GM12878 (cell line): ENCODE measurements around the gene ADNP2. TPM values are rescaled to one million over a fixed set of nuclear protein-coding genes. Genes with fewer than 3 reads are reported as not detected.

Experiments used
- ATAC-seq: fragments of 200-7000 bp; cut with Tn5 transposase; 3 replicates; pipeline ENCODE4 v1.9.1; 2020; ENCODE audit warnings: mild to moderate bottlenecking, moderate library complexity
- BruUV-seq: library from RNA; stranded (reverse); fragments of 400-500 nt; replicated peaks from 2 replicates; lab custom pipeline; 2021; lab: Mats Ljungman, UMichigan
- CTCF ChIA-PET: fragments of 300-600 bp; sonication (Branson Sonifier 250); formaldehyde crosslinking; extraction: SDS; loops from one replicate; lab custom pipeline; 2021; ENCODE audit warnings: inconsistent platforms; lab: Yijun Ruan, JAX
- POLR2A ChIA-PET: fragments of 350-600 bp; formaldehyde crosslinking; extraction: SDS; loops from one replicate; lab custom pipeline; 2021; ENCODE audit warnings: inconsistent platforms; lab: Charles Lee
- RAD21 ChIA-PET: fragments of 300-600 bp; sonication (Branson Sonifier 250); formaldehyde crosslinking; loops from one replicate; lab custom pipeline; 2023; ENCODE audit warnings: antibody characterized with exemption; ENCODE audit not compliant: unreplicated experiment; lab: Charles Lee
- SMC1A ChIA-PET: fragments of 300-600 bp; sonication (Branson Sonifier 250); formaldehyde crosslinking; loops from one replicate; lab custom pipeline; 2023; ENCODE audit not compliant: unreplicated experiment, uncharacterized antibody; lab: Charles Lee
- DNase-seq: peaks from one replicate; pipeline ENCODE4 v3.0.0-alpha.2; 2011; ENCODE audit warnings: low read depth, low spot score
- FAIRE-seq: peaks from 3 replicates; lab custom pipeline; 2011; peaks lifted over from hg19 to GRCh38; lab: Jason Lieb, UNC
- H2AFZ ChIP-seq: 2 replicates; pipeline ENCODE4 v1.6.0; 2011; ENCODE audit warnings: low read depth, low read length, control low read depth; ENCODE audit not compliant: control insufficient read depth
- H3K27ac ChIP-seq: 2 replicates; pipeline ENCODE4 v1.5.1; 2011; ENCODE audit warnings: control low read depth; ENCODE audit not compliant: control insufficient read depth, insufficient read depth
- H3K27me3 ChIP-seq, 2 experiments: replicated peaks in 1 of 2; 2 replicates each; pipeline versions ENCODE4 v1.6.0 to v1.6.1; 2011; ENCODE audit warnings: low read length in 1 of 2; ENCODE audit not compliant: control insufficient read depth in 2 of 2, insufficient read depth in 2 of 2
- H3K36me3 ChIP-seq, 2 experiments: 2 replicates each; pipeline ENCODE4 v1.5.1; 2011; ENCODE audit warnings: low read length in 1 of 2; ENCODE audit not compliant: control insufficient read depth in 2 of 2, insufficient read depth in 2 of 2
- H3K4me1 ChIP-seq: 2 replicates; pipeline ENCODE4 v1.6.1; 2011; ENCODE audit warnings: mild to moderate bottlenecking, low read length, moderate library complexity, mixed read lengths; ENCODE audit not compliant: control insufficient read depth, insufficient read depth
- H3K4me2 ChIP-seq: 2 replicates; pipeline ENCODE4 v1.6.0; 2011; ENCODE audit warnings: control low read depth; ENCODE audit not compliant: control insufficient read depth, insufficient read depth
- H3K4me3 ChIP-seq: fragments of 200-600 bp; sonication (generic); 2 replicates; pipeline ENCODE4 v1.5.1; 2016
- H3K79me2 ChIP-seq: 2 replicates; pipeline ENCODE4 v1.6.0; 2011; ENCODE audit warnings: low read length; ENCODE audit not compliant: control insufficient read depth, insufficient read depth
- H3K9ac ChIP-seq: 2 replicates; pipeline ENCODE4 v1.8.0; 2011; ENCODE audit warnings: low read length, control low read depth, mixed read lengths; ENCODE audit not compliant: control insufficient read depth, insufficient read depth
- H3K9me3 ChIP-seq: replicated peaks from 3 replicates; pipeline ENCODE4 v1.5.1; 2011; ENCODE audit warnings: mild to moderate bottlenecking, low read length; ENCODE audit not compliant: control insufficient read depth, insufficient read depth
- H4K20me1 ChIP-seq: 2 replicates; pipeline ENCODE4 v1.6.0; 2011; ENCODE audit not compliant: control insufficient read depth, insufficient read depth
- ATF7 ChIP-seq: fragments of 450-650 bp; IDR thresholded peaks from 2 replicates; pipeline ENCODE4 v1.6.1; 2016; ENCODE audit warnings: low read depth, mild to moderate bottlenecking
- CBFB ChIP-seq: IDR thresholded peaks from 2 replicates; pipeline ENCODE4 v1.6.1; 2016; ENCODE audit warnings: antibody characterized with exemption, low read depth
- CBX5 ChIP-seq: sonication (generic); IDR thresholded peaks from 2 replicates; pipeline ENCODE4 v1.6.1; 2016; ENCODE audit warnings: low read depth, moderate library complexity, mild to moderate bottlenecking, inconsistent platforms
- CEBPB ChIP-seq, 2 experiments: fragments of 150-350 bp in 1 of 2; IDR thresholded peaks; 2 replicates each; pipeline ENCODE4 v1.6.1; 2012 to 2014; ENCODE audit warnings: low read depth in 2 of 2, low read length in 2 of 2, borderline replicate concordance in 1 of 2, inconsistent platforms in 1 of 2
- ETV6 ChIP-seq, 2 experiments: fragments of 450-650 bp in 1 of 2; IDR thresholded peaks in 1 of 2; conservative IDR thresholded peaks in 1 of 2; 2 replicates each; pipeline ENCODE4 v1.6.1; 2014; ENCODE audit warnings: antibody characterized with exemption in 1 of 2, borderline replicate concordance in 1 of 2, low read depth in 1 of 2, mild to moderate bottlenecking in 1 of 2, moderate library complexity in 1 of 2
- GATAD2B ChIP-seq: fragments of 450-650 bp; conservative IDR thresholded peaks from 2 replicates; pipeline ENCODE4 v1.6.1; 2017; ENCODE audit warnings: low read depth, mild to moderate bottlenecking, moderate library complexity
- HDAC2 ChIP-seq: fragments of 200-600 bp; sonication (generic); IDR thresholded peaks from 2 replicates; pipeline ENCODE4 v1.6.1; 2017
- IRF4 ChIP-seq: IDR thresholded peaks from 2 replicates; pipeline ENCODE4 v1.6.1; 2011; ENCODE audit warnings: low read depth, low read length
- NFIC ChIP-seq: IDR thresholded peaks from 2 replicates; pipeline ENCODE4 v1.6.1; 2012; ENCODE audit warnings: low read depth, mild to moderate bottlenecking, inconsistent platforms, low read length, moderate library complexity
- NR2F1 ChIP-seq: fragments of 450-650 bp; conservative IDR thresholded peaks from 2 replicates; pipeline ENCODE4 v1.6.1; 2017; ENCODE audit warnings: mild to moderate bottlenecking
- PAX5 ChIP-seq: IDR thresholded peaks from 2 replicates; pipeline ENCODE4 v1.6.1; 2011; ENCODE audit warnings: low read depth, low read length, borderline replicate concordance
- SIN3A ChIP-seq: IDR thresholded peaks from 2 replicates; pipeline ENCODE4 v1.6.1; 2012; ENCODE audit warnings: low read depth, low read length, improper control_type of control experiment
- SIX5 ChIP-seq: IDR thresholded peaks from 2 replicates; pipeline ENCODE4 v1.6.1; 2011; ENCODE audit warnings: mild to moderate bottlenecking, low read depth, low read length, moderate library complexity; ENCODE audit not compliant: severe bottlenecking
- SMARCA5 ChIP-seq: fragments of 450-650 bp; IDR thresholded peaks from 2 replicates; pipeline ENCODE4 v1.6.1; 2017; ENCODE audit warnings: mild to moderate bottlenecking
- TARDBP ChIP-seq: IDR thresholded peaks from 2 replicates; pipeline ENCODE4 v1.6.1; 2016; ENCODE audit warnings: borderline replicate concordance
- YBX1 ChIP-seq: fragments of 450-650 bp; IDR thresholded peaks from 2 replicates; pipeline ENCODE4 v1.6.1; 2016; ENCODE audit warnings: antibody characterized with exemption
- ZZZ3 ChIP-seq: IDR thresholded peaks from 2 replicates; pipeline ENCODE4 v1.6.1; 2011; ENCODE audit warnings: low read depth; ENCODE audit not compliant: control insufficient read depth, insufficient read length
- WGBS: methylation state at CpG from one replicate; pipeline ENCODE4 v1.1.6; 2016; ENCODE audit warnings: low lambda C conversion rate; ENCODE audit not compliant: insufficient replicate concordance, insufficient coverage; ENCODE audit errors: missing lambda C conversion rate; 5-methylcytosine and 5-hydroxymethylcytosine counted together
- in situ Hi-C: fragments of 300-500 bp; cut with MboI; formaldehyde crosslinking; loops from 9 replicates; pipeline ENCODE4 v1.14.3; 2018; ENCODE audit warnings: mixed read lengths
- intact Hi-C: fragments of 100-400 bp; cut with micrococcal nuclease; formaldehyde crosslinking; loops from one replicate; pipeline ENCODE4 v1.14.2; 2022; ENCODE audit not compliant: unreplicated experiment
- polyA plus RNA-seq, 11 experiments: library from polyadenylated mRNA; depleted of rRNA in 4 of 11; unstranded in 6 of 11; stranded (reverse) in 5 of 11; fragments of >200 nt; fragmentation: Nextera tagmentation in 4 of 11; fragmentation: Illumina TruSeq in 1 of 11; extraction: Ambion mirVana in 4 of 11; extraction: Trizol in 1 of 11; gene quantifications; 1 replicate in 1 of 11; 2 replicates in 10 of 11; pipeline versions ENCODE4 v1.2.1 to v1.2.3, GENCODE V29; 2011 to 2016; ENCODE audit warnings: inconsistent platforms in 2 of 11, missing spikeins in 2 of 11, low read depth in 1 of 11
- total RNA-seq, 4 experiments: library from RNA; depleted of rRNA in 3 of 4; stranded (reverse); fragments of >200 nt in 3 of 4; fragmentation: Illumina TruSeq in 1 of 4; extraction: Trizol in 1 of 4; gene quantifications; 2 replicates each; pipeline versions ENCODE4 v1.2.1 to v1.2.3, GENCODE V29; 2013 to 2021
- TF ChIP-seq, protein P1 (sequence below): fragments of 150-350 bp; IDR thresholded peaks from 2 replicates; pipeline ENCODE4 v1.6.1; 2014; ENCODE audit warnings: mild to moderate bottlenecking, low read depth, low read length
- TF ChIP-seq, protein P2 (sequence below): fragments of 450-650 bp; IDR thresholded peaks from 2 replicates; pipeline ENCODE4 v1.6.1; 2017; ENCODE audit warnings: antibody characterized with exemption, mild to moderate bottlenecking, moderate library complexity
- TF ChIP-seq, protein P3 (sequence below): fragments of 450-650 bp; IDR thresholded peaks from 2 replicates; pipeline ENCODE4 v1.6.1; 2016; ENCODE audit warnings: mild to moderate bottlenecking

ADNP2 gene
- total and polyA plus RNA-seq, 10 of the 15 experiments (the other 5 are each of a cell fraction or from before 2014, with no cell fraction given), result 3.7 to 25.1 (median 13.0) TPM

DNA sequence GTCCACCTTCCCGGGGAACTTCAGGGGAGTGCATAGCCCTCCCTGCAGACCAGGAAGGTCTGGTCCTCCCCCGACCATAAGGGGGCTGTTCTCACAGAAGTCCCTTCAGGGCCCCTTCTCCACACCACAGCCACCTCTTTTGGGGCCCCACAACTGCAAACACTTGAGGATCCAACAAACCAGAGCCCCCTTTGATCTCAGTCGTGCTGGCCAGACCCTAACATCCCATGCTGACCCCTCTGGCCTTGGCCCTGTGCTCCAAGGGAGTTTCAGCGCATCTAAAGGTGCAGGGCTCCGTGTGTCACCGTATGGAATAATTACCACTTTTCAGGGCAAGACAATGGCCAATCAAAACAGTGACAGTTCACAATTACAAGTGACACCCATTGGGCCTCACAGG lies 57.7 kb downstream of the ADNP2 start:
- ChIA-PET POLR2A (no interaction called here), CTCF (interaction anchor here (1.8 to 3.3 kb wide), 2 partner anchors 9 to 90 kb away, joined by 9 to 19 read pairs; no protein-coding TSS in a partner anchor), RAD21 (no interaction called here), SMC1A (no interaction called here)
- Histone ChIP-seq H3K4me3 (no peak overlapping the region), H3K9ac (no peak overlapping the region), H3K79me2 (no peaks in the 10 kb centered on the region), H3K4me2 (no peak overlapping the region), H2AFZ (no peak overlapping the region), H3K9me3 (peaks cover 3% of the 10 kb centered on the region; the same call in 2 of the 3 replicates), H4K20me1 (no peaks in the 10 kb centered on the region), H3K27ac (no peak overlapping the region), H3K4me1 (no peaks in the 10 kb centered on the region), H3K36me3 (no peaks in the 10 kb centered on the region), H3K27me3 (no peaks in the 10 kb centered on the region)
- TF ChIP-seq YBX1 (no peak), HDAC2 (no peak), SIN3A (no peak), IRF4 (no peak), GATAD2B (no peak), CBX5 (no peak), CBFB (no peak), ATF7 (no peak), CEBPB (IDR thresholded peaks at IDR 0.05; ENCODE audit: borderline replicate concordance in 1 of 2, low read depth in 2 of 2, low read length in 2 of 2) (no peak), SMARCA5 (no peak), ETV6 (conservative IDR thresholded peaks at IDR 0.05 in 1 of 2, IDR thresholded peaks at IDR 0.05 in 1 of 2; ENCODE audit: borderline replicate concordance in 1 of 2, low read depth in 1 of 2) (no peak), NR2F1 (no peak), TARDBP (no peak), SIX5 (no peak), NFIC (no peak), ZZZ3 (no peak), PAX5 (no peak)
- TF ChIP-seq, protein P1, sequence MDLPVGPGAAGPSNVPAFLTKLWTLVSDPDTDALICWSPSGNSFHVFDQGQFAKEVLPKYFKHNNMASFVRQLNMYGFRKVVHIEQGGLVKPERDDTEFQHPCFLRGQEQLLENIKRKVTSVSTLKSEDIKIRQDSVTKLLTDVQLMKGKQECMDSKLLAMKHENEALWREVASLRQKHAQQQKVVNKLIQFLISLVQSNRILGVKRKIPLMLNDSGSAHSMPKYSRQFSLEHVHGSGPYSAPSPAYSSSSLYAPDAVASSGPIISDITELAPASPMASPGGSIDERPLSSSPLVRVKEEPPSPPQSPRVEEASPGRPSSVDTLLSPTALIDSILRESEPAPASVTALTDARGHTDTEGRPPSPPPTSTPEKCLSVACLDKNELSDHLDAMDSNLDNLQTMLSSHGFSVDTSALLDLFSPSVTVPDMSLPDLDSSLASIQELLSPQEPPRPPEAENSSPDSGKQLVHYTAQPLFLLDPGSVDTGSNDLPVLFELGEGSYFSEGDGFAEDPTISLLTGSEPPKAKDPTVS, result no peak
- TF ChIP-seq, protein P2, sequence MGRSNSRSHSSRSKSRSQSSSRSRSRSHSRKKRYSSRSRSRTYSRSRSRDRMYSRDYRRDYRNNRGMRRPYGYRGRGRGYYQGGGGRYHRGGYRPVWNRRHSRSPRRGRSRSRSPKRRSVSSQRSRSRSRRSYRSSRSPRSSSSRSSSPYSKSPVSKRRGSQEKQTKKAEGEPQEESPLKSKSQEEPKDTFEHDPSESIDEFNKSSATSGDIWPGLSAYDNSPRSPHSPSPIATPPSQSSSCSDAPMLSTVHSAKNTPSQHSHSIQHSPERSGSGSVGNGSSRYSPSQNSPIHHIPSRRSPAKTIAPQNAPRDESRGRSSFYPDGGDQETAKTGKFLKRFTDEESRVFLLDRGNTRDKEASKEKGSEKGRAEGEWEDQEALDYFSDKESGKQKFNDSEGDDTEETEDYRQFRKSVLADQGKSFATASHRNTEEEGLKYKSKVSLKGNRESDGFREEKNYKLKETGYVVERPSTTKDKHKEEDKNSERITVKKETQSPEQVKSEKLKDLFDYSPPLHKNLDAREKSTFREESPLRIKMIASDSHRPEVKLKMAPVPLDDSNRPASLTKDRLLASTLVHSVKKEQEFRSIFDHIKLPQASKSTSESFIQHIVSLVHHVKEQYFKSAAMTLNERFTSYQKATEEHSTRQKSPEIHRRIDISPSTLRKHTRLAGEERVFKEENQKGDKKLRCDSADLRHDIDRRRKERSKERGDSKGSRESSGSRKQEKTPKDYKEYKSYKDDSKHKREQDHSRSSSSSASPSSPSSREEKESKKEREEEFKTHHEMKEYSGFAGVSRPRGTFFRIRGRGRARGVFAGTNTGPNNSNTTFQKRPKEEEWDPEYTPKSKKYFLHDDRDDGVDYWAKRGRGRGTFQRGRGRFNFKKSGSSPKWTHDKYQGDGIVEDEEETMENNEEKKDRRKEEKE, result no peak
- TF ChIP-seq, protein P3, sequence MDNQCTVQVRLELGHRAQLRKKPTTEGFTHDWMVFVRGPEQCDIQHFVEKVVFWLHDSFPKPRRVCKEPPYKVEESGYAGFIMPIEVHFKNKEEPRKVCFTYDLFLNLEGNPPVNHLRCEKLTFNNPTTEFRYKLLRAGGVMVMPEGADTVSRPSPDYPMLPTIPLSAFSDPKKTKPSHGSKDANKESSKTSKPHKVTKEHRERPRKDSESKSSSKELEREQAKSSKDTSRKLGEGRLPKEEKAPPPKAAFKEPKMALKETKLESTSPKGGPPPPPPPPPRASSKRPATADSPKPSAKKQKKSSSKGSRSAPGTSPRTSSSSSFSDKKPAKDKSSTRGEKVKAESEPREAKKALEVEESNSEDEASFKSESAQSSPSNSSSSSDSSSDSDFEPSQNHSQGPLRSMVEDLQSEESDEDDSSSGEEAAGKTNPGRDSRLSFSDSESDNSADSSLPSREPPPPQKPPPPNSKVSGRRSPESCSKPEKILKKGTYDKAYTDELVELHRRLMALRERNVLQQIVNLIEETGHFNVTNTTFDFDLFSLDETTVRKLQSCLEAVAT, result no peak
- FAIRE-seq (no peak), ATAC-seq (no peak), DNase-seq (no peak)
- in situ Hi-C loops (no loop called here), intact Hi-C loops (no loop called here)
- WGBS, result 59% methylated on average over 6 of the region's 6 CpGs
- no TSS peak for BruUV-seq
